HUDEP-2 (cell line): Measurements from ENCODE around the gene NEURL3.
"Not testable (repeated sequence)": the region's sequence is repeated elsewhere in the genome, so short reads cannot be mapped to it uniquely, and the experiment has no call there.

Experiments used
- DNase-seq, 76 experiments: peaks; one replicate each; lab custom pipeline; 2025; ENCODE audit not compliant: unreplicated experiment in 76 of 76; lab: John Stamatoyannopoulos, UW

NEURL3 gene

GRCh38 chr2:96491860-96492497 lies 13.2 kb downstream of the NEURL3 start:
- DNase-seq: no peak

GRCh38 chr2:96489663-96490062 lies 15.5 kb downstream of the NEURL3 start:
- no peak for DNase-seq

GRCh38 chr2:96489261-96489660 lies 15.9 kb downstream of the NEURL3 start:
- DNase-seq: no peak

GRCh38 chr2:96486696-96487095 lies 18.5 kb downstream of the NEURL3 start:
- DNase-seq: no peak

GRCh38 chr2:96485751-96486651 lies 19.2 kb downstream of the NEURL3 start:
- DNase-seq: peak in 1 of 76 experiments; percentile 4

GRCh38 chr2:96485350-96485749 lies 19.8 kb downstream of the NEURL3 start:
- DNase-seq: no peak

GRCh38 chr2:96484091-96484490 lies 21.1 kb downstream of the NEURL3 start:
- no peak for DNase-seq

- no peak for DNase-seq
Measured at GRCh38 chr2:96477458-96477857, 27.7 kb downstream of the NEURL3 start.

GRCh38 chr2:96471772-96472171 lies 33.4 kb downstream of the NEURL3 start:
- DNase-seq: no peak

- DNase-seq: peak in 31 of 76 experiments; percentile 2 to 45 (median 19)
Measured at GRCh38 chr2:96470636-96471035, 34.5 kb downstream of the NEURL3 start.

- no peak for DNase-seq
Measured at GRCh38 chr2:96470109-96470508, 35.0 kb downstream of the NEURL3 start.

GRCh38 chr2:96468904-96469303 lies 36.3 kb downstream of the NEURL3 start:
- no peak for DNase-seq

GRCh38 chr2:96464651-96465050 lies 40.5 kb downstream of the NEURL3 start:
- DNase-seq: no peak

GRCh38 chr2:96464061-96464460 lies 41.1 kb downstream of the NEURL3 start:
- DNase-seq: no peak

- no peak for DNase-seq
Measured at GRCh38 chr2:96463119-96463518, 42.0 kb downstream of the NEURL3 start.

- not testable (repeated sequence) for DNase-seq
Measured at GRCh38 chr2:96461616-96462015, 43.5 kb downstream of the NEURL3 start.

- DNase-seq: no peak
Measured at GRCh38 chr2:96452053-96452452, 53.1 kb downstream of the NEURL3 start.

GRCh38 chr2:96449637-96450036 lies 55.5 kb downstream of the NEURL3 start:
- no peak for DNase-seq

GRCh38 chr2:96449174-96449573 lies 56.0 kb downstream of the NEURL3 start:
- no peak for DNase-seq

- no peak for DNase-seq
Measured at GRCh38 chr2:96447726-96448125, 57.4 kb downstream of the NEURL3 start.
